ENCODE measurements around the gene GPRIN2. TPM values are rescaled to one million over a fixed set of nuclear protein-coding genes. Genes with fewer than 3 reads are reported as not detected.

Gene GPRIN2
- total and polyA plus RNA-seq, 4 donors = 0.09 to 1.3 (median 0.15) TPM; not detected in 1

DNA sequence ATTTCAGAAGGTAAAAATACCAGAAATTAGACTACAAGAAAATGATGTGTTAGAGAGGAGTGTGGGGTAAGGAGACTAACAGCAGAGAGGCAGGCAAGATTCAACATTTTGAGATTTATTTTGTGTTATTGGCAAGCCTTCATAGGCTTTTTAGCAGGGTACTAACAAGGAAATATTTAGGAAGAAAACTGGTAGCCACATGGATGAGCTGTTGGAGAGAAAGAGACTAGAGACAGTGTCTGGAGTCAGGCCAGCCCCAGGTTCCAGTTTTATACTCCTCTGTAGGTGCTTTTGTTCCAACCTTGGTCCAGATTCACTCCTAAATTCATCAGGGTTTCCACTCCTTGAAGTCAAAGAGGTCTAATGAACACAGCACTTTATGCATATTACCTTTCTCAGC, 41.1 kb downstream of the GPRIN2 start:
- TF ChIP-seq JUND (IDR thresholded peaks at IDR 0.05) = no peak
- TF ChIP-seq RAD21 (IDR thresholded peaks at IDR 0.05) = no peak
- TF ChIP-seq NR2F2 (IDR thresholded peaks at IDR 0.05) = no peak
- no peak for TF ChIP-seq YY1 (IDR thresholded peaks at IDR 0.05)
- TF ChIP-seq, protein P1, sequence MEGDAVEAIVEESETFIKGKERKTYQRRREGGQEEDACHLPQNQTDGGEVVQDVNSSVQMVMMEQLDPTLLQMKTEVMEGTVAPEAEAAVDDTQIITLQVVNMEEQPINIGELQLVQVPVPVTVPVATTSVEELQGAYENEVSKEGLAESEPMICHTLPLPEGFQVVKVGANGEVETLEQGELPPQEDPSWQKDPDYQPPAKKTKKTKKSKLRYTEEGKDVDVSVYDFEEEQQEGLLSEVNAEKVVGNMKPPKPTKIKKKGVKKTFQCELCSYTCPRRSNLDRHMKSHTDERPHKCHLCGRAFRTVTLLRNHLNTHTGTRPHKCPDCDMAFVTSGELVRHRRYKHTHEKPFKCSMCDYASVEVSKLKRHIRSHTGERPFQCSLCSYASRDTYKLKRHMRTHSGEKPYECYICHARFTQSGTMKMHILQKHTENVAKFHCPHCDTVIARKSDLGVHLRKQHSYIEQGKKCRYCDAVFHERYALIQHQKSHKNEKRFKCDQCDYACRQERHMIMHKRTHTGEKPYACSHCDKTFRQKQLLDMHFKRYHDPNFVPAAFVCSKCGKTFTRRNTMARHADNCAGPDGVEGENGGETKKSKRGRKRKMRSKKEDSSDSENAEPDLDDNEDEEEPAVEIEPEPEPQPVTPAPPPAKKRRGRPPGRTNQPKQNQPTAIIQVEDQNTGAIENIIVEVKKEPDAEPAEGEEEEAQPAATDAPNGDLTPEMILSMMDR (IDR thresholded peaks at IDR 0.05; ENCODE audit: low read depth, low read length, missing input control) = no peak
- TF ChIP-seq HNF4G (IDR thresholded peaks at IDR 0.05) = no peak
- TF ChIP-seq, protein P2, sequence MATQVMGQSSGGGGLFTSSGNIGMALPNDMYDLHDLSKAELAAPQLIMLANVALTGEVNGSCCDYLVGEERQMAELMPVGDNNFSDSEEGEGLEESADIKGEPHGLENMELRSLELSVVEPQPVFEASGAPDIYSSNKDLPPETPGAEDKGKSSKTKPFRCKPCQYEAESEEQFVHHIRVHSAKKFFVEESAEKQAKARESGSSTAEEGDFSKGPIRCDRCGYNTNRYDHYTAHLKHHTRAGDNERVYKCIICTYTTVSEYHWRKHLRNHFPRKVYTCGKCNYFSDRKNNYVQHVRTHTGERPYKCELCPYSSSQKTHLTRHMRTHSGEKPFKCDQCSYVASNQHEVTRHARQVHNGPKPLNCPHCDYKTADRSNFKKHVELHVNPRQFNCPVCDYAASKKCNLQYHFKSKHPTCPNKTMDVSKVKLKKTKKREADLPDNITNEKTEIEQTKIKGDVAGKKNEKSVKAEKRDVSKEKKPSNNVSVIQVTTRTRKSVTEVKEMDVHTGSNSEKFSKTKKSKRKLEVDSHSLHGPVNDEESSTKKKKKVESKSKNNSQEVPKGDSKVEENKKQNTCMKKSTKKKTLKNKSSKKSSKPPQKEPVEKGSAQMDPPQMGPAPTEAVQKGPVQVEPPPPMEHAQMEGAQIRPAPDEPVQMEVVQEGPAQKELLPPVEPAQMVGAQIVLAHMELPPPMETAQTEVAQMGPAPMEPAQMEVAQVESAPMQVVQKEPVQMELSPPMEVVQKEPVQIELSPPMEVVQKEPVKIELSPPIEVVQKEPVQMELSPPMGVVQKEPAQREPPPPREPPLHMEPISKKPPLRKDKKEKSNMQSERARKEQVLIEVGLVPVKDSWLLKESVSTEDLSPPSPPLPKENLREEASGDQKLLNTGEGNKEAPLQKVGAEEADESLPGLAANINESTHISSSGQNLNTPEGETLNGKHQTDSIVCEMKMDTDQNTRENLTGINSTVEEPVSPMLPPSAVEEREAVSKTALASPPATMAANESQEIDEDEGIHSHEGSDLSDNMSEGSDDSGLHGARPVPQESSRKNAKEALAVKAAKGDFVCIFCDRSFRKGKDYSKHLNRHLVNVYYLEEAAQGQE (IDR thresholded peaks at IDR 0.05) = no peak
- TF ChIP-seq, protein P3, sequence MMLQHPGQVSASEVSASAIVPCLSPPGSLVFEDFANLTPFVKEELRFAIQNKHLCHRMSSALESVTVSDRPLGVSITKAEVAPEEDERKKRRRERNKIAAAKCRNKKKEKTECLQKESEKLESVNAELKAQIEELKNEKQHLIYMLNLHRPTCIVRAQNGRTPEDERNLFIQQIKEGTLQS (IDR thresholded peaks at IDR 0.05) = no peak
- TF ChIP-seq RXRA (IDR thresholded peaks at IDR 0.05) = no peak
- TF ChIP-seq, protein P4, sequence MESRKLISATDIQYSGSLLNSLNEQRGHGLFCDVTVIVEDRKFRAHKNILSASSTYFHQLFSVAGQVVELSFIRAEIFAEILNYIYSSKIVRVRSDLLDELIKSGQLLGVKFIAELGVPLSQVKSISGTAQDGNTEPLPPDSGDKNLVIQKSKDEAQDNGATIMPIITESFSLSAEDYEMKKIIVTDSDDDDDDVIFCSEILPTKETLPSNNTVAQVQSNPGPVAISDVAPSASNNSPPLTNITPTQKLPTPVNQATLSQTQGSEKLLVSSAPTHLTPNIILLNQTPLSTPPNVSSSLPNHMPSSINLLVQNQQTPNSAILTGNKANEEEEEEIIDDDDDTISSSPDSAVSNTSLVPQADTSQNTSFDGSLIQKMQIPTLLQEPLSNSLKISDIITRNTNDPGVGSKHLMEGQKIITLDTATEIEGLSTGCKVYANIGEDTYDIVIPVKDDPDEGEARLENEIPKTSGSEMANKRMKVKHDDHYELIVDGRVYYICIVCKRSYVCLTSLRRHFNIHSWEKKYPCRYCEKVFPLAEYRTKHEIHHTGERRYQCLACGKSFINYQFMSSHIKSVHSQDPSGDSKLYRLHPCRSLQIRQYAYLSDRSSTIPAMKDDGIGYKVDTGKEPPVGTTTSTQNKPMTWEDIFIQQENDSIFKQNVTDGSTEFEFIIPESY (IDR thresholded peaks at IDR 0.05) = no peak
- TF ChIP-seq, protein P5, sequence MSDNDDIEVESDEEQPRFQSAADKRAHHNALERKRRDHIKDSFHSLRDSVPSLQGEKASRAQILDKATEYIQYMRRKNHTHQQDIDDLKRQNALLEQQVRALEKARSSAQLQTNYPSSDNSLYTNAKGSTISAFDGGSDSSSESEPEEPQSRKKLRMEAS (IDR thresholded peaks at IDR 0.05) = no peak
- TF ChIP-seq TAF1 (conservative IDR thresholded peaks at IDR 0.05) = no peak
- no peak for TF ChIP-seq GABPA (IDR thresholded peaks at IDR 0.05 in 1 of 2, conservative IDR thresholded peaks at IDR 0.05 in 1 of 2)
- no peak for TF ChIP-seq FOXA1 (IDR thresholded peaks at IDR 0.05)
- no peak for TF ChIP-seq SP1 (IDR thresholded peaks at IDR 0.05)
- no peak for TF ChIP-seq FOXA2 (IDR thresholded peaks at IDR 0.05)
- TF ChIP-seq HNF4A (conservative IDR thresholded peaks at IDR 0.05) = no peak
- no peak for TF ChIP-seq EGR1 (IDR thresholded peaks at IDR 0.05; ENCODE audit: low read depth in 2 of 2)
- DNase-seq (ENCODE audit: low spot score) = no peak
- no peaks in the 10 kb centered on the region for H3K36me3 ChIP-seq (ENCODE audit: control insufficient read depth in 4 of 4, insufficient read depth in 3 of 4, low read depth in 1 of 4, low read length in 3 of 4)
- H3K27me3 ChIP-seq (ENCODE audit: control insufficient read depth in 4 of 4, insufficient read depth in 4 of 4, low read length in 3 of 4) = no peaks in the 10 kb centered on the region
- no peak overlapping the region for H3K4me3 ChIP-seq (ENCODE audit: low read depth in 1 of 3, low read length in 3 of 3)
- H3K9ac ChIP-seq (ENCODE audit: low read depth in 1 of 2, low read length in 2 of 2) = no peak overlapping the region
- no peaks in the 10 kb centered on the region for H3K4me1 ChIP-seq (ENCODE audit: control insufficient read depth in 4 of 4, insufficient read depth in 4 of 4, low read length in 3 of 4)
- H3K9me3 ChIP-seq (ENCODE audit: control insufficient read depth in 4 of 4, low read length in 3 of 4) = no peaks in the 10 kb centered on the region
- no peak overlapping the region for H3K27ac ChIP-seq (ENCODE audit: low read depth in 1 of 2, low read length in 2 of 2)

All from liver (tissue), 9 donors.